Inflammatory macrophage treated with lipopolysaccharide for 1 hour (primary cell): ENCODE measurements around the gene TOR1AIP2.

Experiments
- DNase-seq, 2 donors: peaks; one replicate each; pipeline ENCODE4 v3.0.0-alpha.2; 2020 to 2022

TOR1AIP2 gene

DNA sequence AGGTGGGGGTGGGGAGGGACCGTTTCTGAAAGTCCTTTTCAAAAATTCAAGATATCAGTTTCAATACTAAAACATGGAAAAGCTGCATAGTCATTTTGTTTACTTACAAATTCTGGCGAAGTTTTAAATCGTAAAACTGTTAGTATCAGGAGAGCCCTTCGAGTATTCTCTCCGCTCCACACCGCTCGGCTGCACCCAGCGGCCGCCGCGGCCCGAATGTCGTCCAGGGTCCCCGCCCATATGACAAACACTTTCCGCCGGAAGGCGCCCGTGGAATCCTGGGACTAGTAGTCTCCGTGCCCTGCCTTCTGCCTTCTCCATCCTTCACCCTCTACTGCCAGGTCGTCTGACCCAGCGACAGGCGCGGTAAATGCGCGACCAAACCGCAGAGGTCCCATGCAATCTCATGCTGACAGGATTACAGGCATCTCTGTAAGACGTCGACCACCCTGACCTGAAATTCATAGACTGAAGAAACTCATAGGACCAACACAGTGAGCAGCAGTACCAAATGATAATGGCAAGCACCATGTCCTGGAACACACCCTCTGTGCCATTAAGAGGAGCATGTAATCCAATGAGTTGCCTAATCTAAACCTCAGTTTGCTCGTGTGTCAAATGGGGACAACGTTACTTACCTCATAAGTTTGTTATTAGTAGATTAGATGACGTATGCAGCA, at the start of gene TOR1AIP2:
Gene TOR1AIP2, minus strand, starts transcription at position 218 of the 680 bp plus-strand sequence. CDS start 25,138 bp downstream, outside the sequence.
- DNase-seq = peak; percentile 80 to 88

DNA sequence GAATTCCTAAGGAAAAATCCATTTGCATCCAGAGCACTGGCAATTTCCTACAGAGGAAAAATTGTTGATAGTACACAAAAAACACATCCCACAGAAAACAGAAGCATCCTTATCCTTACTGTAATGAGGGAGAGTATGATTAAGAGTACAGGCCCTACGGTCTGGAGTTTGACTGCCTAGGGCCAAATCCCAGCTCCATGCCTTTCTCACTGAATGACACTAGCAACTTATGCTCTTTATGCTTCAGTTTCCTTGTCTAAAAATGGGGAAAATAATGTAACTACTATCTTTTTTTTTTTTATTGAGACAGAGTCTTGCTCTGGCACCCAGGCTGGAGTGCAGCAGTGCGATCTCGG, 49.2 kb upstream of the TOR1AIP2 start:
- DNase-seq = no peak

DNA sequence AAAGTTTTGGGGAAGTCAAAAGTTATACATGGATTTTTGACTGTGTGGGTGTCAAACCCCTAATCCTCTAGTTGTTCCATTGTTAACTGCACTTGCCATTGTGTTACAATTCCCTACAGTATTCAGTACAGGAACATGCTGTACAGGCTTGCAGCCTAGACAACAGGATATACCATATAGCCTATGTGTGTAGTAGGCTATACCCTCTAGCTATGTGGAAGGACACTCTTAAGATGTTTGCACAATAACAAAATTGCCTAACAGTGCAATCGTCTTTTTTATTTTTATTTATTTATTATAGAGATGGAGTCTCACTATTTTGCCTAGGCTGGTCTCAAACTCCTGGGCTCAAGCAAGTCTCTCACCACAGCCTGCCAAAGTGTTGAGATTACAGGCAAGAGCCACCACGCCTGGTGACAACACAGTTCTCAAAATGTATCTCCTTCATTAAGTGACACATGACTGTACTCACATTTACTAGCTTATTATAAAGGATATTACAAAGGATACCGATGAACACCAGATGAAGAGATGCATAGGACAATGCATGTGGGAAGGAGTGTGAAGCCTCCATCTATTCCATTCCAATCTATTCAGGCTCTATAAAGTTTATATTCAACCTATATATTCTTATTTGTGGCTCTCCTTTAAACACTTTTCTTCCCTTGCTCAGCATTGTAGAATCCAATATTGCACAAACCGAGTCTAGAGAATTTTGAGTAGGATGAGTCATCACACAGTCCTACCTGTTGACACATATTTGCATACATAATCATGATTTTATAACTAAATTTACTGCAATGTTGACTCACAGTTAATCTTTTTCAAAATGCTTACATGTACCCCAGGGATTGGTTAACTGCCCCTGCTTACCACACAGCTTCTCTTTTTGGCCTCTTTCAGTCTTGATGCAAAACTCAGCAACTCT, 48.6 kb upstream of the TOR1AIP2 start:
- peak; percentile 57 to 77 for DNase-seq

DNA sequence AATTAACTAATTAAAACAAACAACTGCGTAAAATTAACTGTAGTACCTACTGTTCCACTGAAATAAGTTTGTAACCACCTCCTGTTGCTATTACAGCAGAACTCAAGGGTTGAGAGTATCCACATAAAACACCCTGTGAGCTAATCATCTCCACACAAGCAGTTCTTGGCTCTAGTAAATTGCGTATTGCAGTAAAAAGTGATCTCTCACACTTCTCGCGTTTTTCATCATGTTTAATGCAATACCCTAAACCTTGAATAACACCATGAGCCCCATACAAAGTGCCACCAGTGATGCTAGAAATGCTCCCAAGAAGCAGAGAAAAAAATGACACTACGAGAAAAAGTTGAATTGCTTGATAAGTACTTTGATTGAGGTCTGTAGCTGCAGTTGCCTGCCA, 47.7 kb upstream of the TOR1AIP2 start:
- DNase-seq = no peak

DNA sequence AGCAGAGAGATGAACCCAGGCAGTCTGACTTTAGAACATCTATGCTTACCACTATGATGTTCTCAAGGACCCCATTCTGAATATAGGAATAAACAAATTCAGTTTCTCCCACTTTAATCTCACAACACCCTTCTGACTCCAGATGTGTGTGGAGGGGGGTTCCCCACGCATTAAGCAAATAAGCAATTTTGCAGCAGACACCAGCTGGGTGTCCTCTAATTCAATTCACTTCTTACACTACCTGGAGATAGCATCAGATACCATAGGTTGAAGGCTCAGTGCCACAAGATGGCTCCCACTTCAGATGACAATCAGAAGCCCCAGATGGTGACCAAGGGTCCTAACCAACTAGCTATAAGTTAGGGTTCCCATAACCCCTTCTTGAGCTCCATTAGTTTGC, 46.7 kb upstream of the TOR1AIP2 start:
- no peak for DNase-seq

DNA sequence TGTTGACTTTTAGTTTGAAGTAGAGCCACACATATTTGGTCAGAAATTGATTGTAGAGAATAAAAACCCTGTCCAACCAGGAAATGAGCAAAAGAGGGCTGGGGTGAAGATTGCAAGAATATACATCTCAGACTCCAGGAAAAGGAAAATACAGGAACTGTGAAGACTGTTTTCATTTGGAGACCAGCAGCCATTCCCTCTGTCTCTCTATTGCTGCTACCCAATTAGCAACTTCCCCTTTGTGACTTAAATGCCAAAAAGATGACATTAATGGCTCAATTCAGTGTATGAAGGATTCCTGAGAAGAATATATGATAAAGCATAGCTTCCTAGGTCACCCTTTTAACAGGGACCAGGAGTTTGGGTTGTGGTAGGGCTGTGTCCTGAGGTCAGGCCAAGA, 45.4 kb upstream of the TOR1AIP2 start:
- peak in 1 of 2 donors; percentile 12 for DNase-seq

DNA sequence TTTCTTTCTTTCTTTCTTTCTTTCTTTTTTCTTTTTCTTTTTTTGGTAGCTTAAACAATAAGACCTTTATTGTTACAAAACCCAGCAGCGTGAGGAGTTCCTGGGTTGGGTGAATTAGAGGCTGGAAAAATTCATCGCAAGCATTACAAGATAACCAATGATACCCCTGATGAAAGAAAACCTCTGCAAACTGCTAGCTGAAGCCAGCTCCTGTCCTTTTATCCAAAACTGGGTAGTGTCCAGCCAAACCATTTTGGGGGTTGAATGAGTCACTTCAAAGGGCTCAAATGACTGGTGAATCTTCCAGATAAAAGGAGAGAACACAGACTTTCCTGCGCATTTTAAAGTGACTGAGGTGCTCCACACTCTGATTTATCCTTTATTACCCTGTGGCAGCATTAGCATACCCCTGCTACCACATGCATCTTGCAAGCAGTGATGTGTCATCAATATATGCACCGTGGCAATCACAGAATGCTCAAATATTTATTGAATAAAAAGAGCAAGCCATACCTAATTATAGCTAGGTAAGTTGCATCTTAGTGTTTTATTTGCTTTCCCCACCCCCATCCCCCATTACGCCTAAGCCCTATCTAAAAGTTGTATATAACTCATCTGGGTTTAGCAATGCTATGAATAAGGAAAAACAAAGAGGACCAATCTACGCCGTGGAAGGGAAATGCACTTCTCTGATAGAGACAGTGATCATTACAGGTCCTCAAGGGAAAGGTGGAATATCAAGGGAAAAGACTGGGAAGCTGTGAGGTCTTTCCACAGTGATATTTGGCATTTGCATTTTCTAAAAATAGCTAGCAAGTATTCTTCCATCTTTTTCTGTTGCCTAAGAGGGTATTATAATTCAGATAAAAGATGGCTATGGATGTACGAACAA, 44.6 kb upstream of the TOR1AIP2 start:
- DNase-seq = no peak

DNA sequence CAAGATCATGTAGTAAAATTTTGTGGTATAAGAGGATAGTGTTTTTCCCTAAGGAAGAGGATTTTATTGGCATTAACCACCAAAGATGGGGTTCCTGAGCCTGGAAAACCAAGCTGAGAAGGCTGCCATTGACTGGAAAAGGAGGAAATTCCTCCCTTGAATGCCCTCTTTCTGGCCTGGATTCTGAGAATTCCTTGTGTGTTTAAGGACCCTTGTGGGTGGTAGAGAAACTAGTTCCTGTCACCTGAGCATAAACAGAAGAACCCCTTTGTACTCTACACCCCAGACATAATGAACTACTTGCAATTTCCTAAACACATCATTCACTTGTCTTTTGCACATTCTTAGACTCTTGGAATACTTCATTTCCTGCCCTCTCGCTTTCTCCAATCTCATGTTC, 43.9 kb upstream of the TOR1AIP2 start:
- DNase-seq = no peak

DNA sequence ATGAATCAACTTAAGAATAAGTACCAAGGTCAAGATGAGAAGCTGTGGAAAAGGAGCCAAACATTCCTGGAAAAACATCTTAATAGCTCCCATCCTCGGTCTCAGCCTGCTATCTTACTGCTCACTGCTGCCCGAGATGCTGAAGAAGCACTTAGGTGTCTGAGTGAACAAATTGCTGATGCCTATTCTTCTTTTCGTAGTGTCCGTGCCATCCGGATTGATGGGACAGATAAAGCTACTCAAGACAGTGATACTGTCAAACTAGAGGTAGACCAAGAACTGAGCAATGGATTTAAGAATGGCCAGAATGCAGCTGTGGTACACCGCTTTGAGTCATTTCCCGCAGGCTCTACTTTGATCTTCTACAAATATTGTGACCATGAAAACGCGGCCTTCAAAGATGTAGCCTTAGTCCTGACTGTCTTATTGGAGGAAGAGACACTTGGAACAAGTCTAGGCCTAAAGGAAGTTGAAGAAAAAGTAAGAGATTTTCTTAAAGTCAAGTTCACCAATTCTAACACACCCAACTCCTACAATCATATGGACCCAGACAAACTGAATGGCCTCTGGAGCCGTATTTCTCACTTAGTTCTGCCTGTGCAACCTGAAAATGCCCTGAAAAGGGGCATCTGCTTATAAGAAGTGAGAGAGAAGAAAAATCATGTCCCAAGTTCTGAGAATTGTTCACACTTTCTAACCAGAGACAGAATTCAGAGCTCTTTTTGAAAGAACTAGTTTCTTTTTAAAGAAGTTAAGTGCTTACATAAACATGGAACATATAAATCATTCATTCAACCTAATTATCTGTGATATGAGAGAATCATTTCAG, 40.2 kb upstream of the TOR1AIP2 start:
- no peak for DNase-seq

DNA sequence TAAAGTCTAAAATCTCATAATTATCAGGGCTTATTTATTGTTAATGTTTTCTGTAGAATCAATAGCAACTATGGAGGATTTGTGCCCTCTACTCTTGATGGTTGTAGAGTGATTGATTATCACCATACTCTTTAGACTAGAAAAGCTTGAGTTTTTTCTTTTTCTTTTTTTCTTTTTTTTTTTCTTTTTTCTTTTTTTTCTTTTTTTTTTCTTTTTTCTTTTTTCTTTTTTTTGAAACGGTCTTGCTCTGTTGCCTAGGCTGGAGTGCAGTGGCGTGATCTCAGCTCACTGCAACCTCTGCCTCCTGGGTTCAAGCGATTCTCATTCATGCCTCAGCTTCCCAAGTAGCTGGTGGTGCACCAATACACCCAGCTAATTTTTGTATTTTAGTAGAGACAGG, 34.2 kb upstream of the TOR1AIP2 start:
- no peak for DNase-seq

DNA sequence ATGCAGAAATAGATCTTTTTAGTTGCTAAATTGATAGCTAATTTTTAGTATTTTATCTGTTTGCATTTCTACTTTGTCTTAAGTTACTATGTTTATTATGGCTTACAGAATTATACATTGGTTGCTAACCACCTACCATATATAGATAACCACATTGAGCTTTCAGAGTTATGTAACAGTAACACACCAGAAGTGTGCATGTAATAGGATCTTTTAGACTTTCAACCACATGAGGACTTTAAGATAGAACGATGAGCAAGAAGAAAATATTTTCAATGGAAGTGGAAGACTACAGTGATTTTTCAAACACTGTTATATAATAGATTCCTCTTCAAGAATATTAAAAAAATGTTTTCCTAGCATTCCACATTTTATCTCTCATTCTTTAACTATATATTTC, 33.3 kb upstream of the TOR1AIP2 start:
- DNase-seq = no peak

DNA sequence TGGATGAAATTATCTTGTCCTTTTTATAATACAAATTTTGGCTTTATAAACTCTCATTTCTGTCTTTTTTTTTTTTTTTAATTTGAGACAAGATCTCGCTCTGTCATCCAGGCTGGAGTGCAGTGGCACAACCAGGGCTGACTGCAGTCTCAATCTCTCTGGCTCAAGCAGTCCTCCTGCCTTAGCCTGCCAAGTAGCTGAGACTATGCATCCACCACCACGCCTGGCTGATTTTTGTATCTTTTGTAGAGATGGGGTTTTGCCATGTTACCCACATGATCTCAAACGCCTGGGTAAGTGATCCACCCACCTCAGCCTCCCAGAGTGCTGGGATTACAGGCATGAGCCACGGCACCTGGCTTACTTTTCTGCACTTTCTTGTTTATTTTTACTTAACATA, 12.0 kb upstream of the TOR1AIP2 start:
- DNase-seq = no peak

DNA sequence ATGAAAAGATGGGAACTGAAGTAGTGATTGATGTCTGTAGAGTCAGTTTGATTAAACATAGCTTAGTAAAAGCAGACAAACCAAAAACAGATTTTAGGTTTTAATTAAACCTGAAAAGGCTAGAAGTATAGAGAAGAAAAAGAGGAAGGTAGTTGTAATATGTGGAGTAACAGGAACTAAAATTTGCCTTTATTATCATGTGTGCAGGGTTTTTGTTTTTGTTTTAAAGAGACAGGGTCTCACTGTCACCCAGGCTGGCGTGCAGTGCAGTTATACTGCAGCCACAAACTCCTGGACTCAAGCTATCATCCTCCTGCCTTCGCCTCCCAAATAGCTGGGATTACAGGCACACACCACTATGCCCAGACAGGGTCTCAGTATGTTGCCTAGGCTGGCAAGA, 10.5 kb upstream of the TOR1AIP2 start:
- DNase-seq = no peak

DNA sequence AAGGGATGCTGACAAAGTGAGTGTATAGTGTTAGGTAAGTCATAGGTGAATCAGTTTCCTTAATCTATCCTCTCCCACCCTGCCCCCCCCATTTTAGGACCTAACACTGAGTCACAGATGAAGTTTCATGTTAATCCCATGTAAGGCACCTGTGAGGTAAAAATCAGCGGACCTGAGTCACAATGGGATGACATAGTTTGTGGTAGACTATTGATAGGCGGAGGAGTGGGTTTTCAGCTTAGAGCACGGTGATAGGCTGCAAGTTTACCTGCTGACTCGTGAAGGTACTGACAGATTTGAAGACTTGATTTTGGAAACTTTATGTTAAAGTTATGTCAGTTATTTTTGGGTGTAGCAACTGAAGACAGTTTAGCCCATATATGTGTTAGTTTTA, 6.1 kb upstream of the TOR1AIP2 start:
- DNase-seq = no peak

DNA sequence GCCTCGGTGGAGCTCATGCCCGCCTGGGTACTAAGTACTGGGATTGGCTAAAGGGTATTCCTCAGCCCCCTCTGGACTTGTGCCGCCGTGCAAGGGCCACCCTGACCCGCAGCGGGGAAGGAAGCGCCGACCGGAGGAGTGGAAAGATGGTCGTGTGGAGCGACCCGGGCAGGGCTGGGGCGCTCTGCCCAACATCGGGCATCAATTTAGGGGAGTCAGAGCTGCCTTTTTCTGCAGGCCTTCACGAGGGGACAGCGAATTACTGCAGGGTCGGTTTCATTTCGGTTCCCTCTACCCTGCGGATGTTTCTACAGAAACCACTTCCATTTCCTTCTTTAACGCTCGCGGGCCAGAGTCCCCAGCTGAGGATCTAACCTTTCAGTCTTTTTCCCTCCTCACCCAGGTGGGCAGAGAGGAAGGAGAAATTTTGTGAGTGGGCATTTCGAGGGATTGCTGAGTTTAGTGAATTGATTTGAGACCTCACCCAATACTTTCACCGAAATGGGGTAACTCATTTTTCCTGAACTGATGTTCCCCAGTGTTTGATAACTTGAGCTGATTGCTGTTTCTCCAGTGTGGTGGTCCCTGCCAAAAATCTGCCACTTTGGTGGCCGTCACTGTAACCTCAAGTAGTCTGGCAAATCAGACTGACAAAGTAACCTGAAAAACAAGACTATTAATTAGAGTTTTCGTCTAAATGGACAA, 5.6 kb upstream of the TOR1AIP2 start:
- peak; percentile 28 to 33 for DNase-seq

DNA sequence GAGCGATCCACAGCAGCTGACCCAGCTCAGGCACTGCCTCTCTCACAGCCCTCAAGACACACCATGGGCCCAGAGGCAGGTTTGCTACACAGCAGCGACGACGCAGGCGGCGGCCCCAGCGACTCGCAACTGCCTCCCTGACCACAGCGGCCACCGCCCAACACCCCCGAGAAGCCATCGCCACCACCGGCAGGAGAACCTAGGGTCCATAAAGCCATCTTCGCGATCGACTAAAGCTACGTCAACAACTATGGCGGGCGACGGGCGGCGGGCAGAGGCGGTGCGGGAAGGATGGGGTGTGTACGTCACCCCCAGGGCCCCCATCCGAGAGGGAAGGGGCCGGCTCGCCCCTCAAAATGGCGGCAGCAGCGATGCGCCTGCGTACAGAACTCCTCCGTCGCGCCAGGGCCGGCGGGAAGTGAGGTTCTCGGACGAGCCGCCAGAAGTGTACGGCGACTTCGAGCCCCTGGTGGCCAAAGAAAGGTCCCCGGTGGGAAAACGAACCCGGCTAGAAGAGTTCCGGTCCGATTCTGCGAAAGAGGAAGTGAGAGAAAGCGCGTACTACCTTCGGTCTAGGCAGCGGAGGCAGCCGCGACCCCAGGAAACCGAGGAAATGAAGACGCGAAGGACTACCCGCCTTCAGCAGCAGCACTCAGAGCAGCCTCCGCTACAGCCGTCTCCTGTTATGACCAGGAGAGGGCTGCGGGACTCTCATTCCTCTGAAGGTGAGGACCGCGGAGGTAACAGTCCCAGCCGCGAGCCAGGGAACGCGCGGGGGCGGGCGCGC, 4.8 kb upstream of the TOR1AIP2 start, which contains the start of gene TOR1AIP1:
Gene TOR1AIP1, plus strand, starts transcription at position 33 of the 787 bp plus-strand sequence. Its CDS starts 218 bp downstream, at position 251.
- DNase-seq = peak; percentile 97 to 98

DNA sequence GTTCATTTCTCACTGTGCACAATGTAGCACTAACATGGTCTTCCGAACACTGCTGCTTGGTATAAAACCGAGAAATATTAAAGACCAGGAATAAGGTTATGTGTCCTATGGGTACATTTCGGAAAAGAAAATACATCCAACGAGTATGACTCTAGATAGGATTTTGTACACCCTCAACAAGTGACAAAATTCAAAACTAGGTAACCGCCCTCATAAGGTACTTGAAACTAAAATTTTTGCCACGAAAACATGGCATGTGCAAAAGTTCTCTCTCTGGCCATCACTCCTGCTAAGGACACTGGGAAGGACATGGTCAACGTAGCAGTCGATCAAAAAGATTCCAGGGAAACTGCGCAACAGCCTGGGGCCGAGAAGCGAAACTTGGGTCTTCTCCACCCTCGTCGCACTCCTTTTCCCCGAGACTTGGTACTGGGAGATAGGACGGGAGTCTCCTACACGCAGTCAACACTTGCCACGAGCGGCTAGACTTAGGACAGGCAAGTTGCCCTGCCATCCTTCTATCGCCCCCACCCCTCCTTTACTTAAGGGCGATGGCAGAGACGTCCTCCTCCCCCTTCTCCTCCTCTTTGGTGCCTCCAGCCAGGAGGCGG, 4.1 kb upstream of the TOR1AIP2 start:
- peak; percentile 80 to 81 for DNase-seq

DNA sequence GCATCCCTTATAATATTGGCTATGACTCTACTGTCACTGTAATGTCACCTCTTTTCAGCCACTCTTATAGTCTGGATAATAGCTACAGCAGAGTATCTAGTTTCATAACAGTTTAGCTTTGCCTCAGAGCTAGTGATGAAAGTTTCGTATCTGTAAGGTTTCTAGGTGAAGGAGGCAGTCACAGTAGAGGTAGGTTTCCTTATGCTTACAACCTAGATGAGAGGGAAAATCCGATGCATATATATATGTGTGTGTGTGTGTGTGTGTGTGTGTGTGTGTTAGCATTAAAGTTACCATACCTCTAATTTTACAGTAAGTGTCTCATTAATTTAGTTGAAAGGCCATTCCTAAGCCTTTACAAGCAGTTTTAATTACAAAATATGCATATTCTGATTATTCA, 2.2 kb upstream of the TOR1AIP2 start:
- DNase-seq = no peak

DNA sequence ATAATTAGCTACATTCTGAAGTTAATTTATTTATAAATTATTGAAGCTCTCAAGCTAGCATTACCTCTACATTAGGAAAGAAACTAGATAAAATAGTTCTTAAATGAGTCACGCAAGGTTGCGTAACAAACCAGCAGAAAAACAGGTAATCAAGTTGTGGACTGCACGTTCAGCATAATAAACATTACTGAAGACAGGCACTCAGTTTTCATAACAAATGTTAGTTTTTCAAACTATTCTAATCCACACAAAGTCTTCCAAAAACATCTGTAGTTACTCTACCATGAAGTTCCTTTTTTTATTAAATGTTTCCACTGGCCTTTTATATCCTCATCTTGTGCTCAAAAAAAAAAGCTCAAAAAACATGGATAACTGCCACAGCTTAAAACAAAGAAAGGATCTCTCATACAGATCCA, 1.3 kb downstream of the TOR1AIP2 start:
- DNase-seq = peak in 1 of 2 donors; percentile 42
